Astrocyte (in vitro differentiated cells and primary cell): ENCODE measurements around the gene PTGFRN. TPM values are rescaled to one million over a fixed set of nuclear protein-coding genes. Genes with fewer than 3 reads are reported as not detected.

ENCODE experiments used
- DNase-seq: peaks from one replicate; pipeline ENCODE4 v3.0.0-alpha.2; 2010; ENCODE audit warnings: low read depth
- FAIRE-seq: peaks from 2 replicates; lab custom pipeline; 2011; peaks lifted over from hg19 to GRCh38; lab: Jason Lieb, UNC
- H2AFZ ChIP-seq: 2 replicates; pipeline ENCODE4 v1.6.0; 2012; ENCODE audit warnings: low read depth, low read length, inconsistent platforms
- H3K27ac ChIP-seq: 2 replicates; pipeline ENCODE4 v1.5.1; 2011; ENCODE audit warnings: low read depth, low read length, inconsistent platforms
- H3K27me3 ChIP-seq: 2 replicates; pipeline ENCODE4 v1.6.0; 2011; ENCODE audit warnings: low read length, inconsistent platforms; ENCODE audit not compliant: insufficient read depth
- H3K36me3 ChIP-seq: 2 replicates; pipeline ENCODE4 v1.5.1; 2011; ENCODE audit warnings: low read length, inconsistent platforms; ENCODE audit not compliant: insufficient read depth
- H3K4me1 ChIP-seq: 2 replicates; pipeline ENCODE4 v1.5.1; 2011; ENCODE audit warnings: low read length, inconsistent platforms; ENCODE audit not compliant: insufficient read depth
- H3K4me2 ChIP-seq: 2 replicates; pipeline ENCODE4 v1.6.0; 2012; ENCODE audit warnings: low read length, inconsistent platforms
- H3K4me3 ChIP-seq: 2 replicates; pipeline ENCODE4 v1.5.1; 2011; ENCODE audit warnings: low read depth, mild to moderate bottlenecking, low read length, inconsistent platforms; ENCODE audit not compliant: insufficient read depth
- H3K79me2 ChIP-seq: 2 replicates; pipeline ENCODE4 v1.6.0; 2012; ENCODE audit warnings: mild to moderate bottlenecking, low read length, inconsistent platforms; ENCODE audit not compliant: insufficient read depth
- H3K9ac ChIP-seq: 2 replicates; pipeline ENCODE4 v1.6.0; 2012; ENCODE audit warnings: mild to moderate bottlenecking, low read length, inconsistent platforms
- H3K9me3 ChIP-seq: 2 replicates; pipeline ENCODE4 v1.5.1; 2012; ENCODE audit warnings: low read depth, mild to moderate bottlenecking, low read length, inconsistent platforms; ENCODE audit not compliant: insufficient read depth
- H4K20me1 ChIP-seq: 2 replicates; pipeline ENCODE4 v1.6.0; 2012; ENCODE audit warnings: low read length, inconsistent platforms; ENCODE audit not compliant: insufficient read depth
- H3K27ac Mint-ChIP-seq: one replicate; pipeline ENCODE4 v1.8.0; 2021; ENCODE audit warnings: mild to moderate bottlenecking, mixed read lengths; ENCODE audit not compliant: unreplicated experiment
- H3K27me3 Mint-ChIP-seq: one replicate; pipeline ENCODE4 v1.8.0; 2021; ENCODE audit warnings: low read depth, mixed read lengths; ENCODE audit not compliant: unreplicated experiment
- H3K36me3 Mint-ChIP-seq: one replicate; pipeline ENCODE4 v1.8.0; 2021; ENCODE audit warnings: low read depth, mixed read lengths; ENCODE audit not compliant: unreplicated experiment
- H3K4me1 Mint-ChIP-seq: one replicate; pipeline ENCODE4 v1.8.0; 2021; ENCODE audit warnings: low read depth, mixed read lengths; ENCODE audit not compliant: unreplicated experiment
- H3K4me3 Mint-ChIP-seq: one replicate; pipeline ENCODE4 v1.8.0; 2021; ENCODE audit warnings: mild to moderate bottlenecking, moderate library complexity, mixed read lengths; ENCODE audit not compliant: unreplicated experiment
- H3K9me3 Mint-ChIP-seq: one replicate; pipeline ENCODE4 v1.8.0; 2021; ENCODE audit warnings: mild to moderate bottlenecking, mixed read lengths; ENCODE audit not compliant: unreplicated experiment
- CTCF ChIP-seq: IDR thresholded peaks from 2 replicates; pipeline ENCODE4 v1.5.1; 2011; ENCODE audit warnings: low read depth, mild to moderate bottlenecking, inconsistent platforms, low read length, moderate library complexity; ENCODE audit not compliant: insufficient read depth
- EZH2 ChIP-seq: IDR thresholded peaks from 2 replicates; pipeline ENCODE4 v1.6.1; 2012; ENCODE audit warnings: mild to moderate bottlenecking, low read length, inconsistent platforms; ENCODE audit not compliant: insufficient read depth
- total RNA-seq: library from RNA; stranded (reverse); gene quantifications from 2 replicates; pipeline ENCODE4 v1.2.1, GENCODE V29; 2021

Gene PTGFRN
- total RNA-seq, 1 donor from 2014 or later: 157 TPM

GRCh38 chr1:117013309-117013858 is 103.7 kb downstream of the PTGFRN start:
- no peak for FAIRE-seq
- no peak overlapping the region for H2AFZ ChIP-seq
- H3K27ac ChIP-seq: no peak overlapping the region
- H3K27ac Mint-ChIP-seq: no peak overlapping the region
- no peaks in the 10 kb centered on the region for H3K27me3 Mint-ChIP-seq
- peaks cover 23% of the 10 kb centered on the region for H3K4me1 Mint-ChIP-seq
- H3K4me1 ChIP-seq: peaks cover 14% of the 10 kb centered on the region
- no peaks in the 10 kb centered on the region for H3K36me3 ChIP-seq
- H3K9me3 Mint-ChIP-seq: no peaks in the 10 kb centered on the region
- no peak overlapping the region for H3K4me2 ChIP-seq
- H3K79me2 ChIP-seq: no peaks in the 10 kb centered on the region
- TF ChIP-seq EZH2 (no peak), CTCF (no peak)
- no peaks in the 10 kb centered on the region for H3K27me3 ChIP-seq
- no peak overlapping the region for H3K9ac ChIP-seq
- no peak overlapping the region for H3K4me3 ChIP-seq
- no peak overlapping the region for H3K4me3 Mint-ChIP-seq
- peaks cover 3% of the 10 kb centered on the region for H3K36me3 Mint-ChIP-seq
- DNase-seq: no peak
- H3K9me3 ChIP-seq: no peaks in the 10 kb centered on the region
- H4K20me1 ChIP-seq: no peaks in the 10 kb centered on the region

GRCh38 chr1:117014209-117014608 is 104.5 kb downstream of the PTGFRN start:
- H3K4me3 ChIP-seq: no peak overlapping the region
- H3K27ac ChIP-seq: peak overlapping the region; percentile 18
- no peaks in the 10 kb centered on the region for H3K79me2 ChIP-seq
- peaks cover 24% of the 10 kb centered on the region for H3K4me1 Mint-ChIP-seq
- TF ChIP-seq CTCF: no peak
- TF ChIP-seq EZH2: no peak
- peak overlapping the region; percentile 62 for H3K27ac Mint-ChIP-seq
- H3K9ac ChIP-seq: no peak overlapping the region
- H3K4me3 Mint-ChIP-seq: no peak overlapping the region
- no peaks in the 10 kb centered on the region for H3K27me3 Mint-ChIP-seq
- H2AFZ ChIP-seq: peak overlapping the region; percentile 31
- H3K4me2 ChIP-seq: peak overlapping the region; percentile 51
- H3K36me3 ChIP-seq: no peaks in the 10 kb centered on the region
- H3K4me1 ChIP-seq: peaks cover 14% of the 10 kb centered on the region
- no peaks in the 10 kb centered on the region for H3K9me3 ChIP-seq
- H3K36me3 Mint-ChIP-seq: peaks cover 3% of the 10 kb centered on the region
- no peak for FAIRE-seq
- H4K20me1 ChIP-seq: no peaks in the 10 kb centered on the region
- H3K9me3 Mint-ChIP-seq: no peaks in the 10 kb centered on the region
- no peaks in the 10 kb centered on the region for H3K27me3 ChIP-seq
- DNase-seq: peak; percentile 64

- no peaks in the 10 kb centered on the region for H3K9me3 ChIP-seq
- no peak for FAIRE-seq
- H3K27me3 Mint-ChIP-seq: no peaks in the 10 kb centered on the region
- no peaks in the 10 kb centered on the region for H3K79me2 ChIP-seq
- H4K20me1 ChIP-seq: no peaks in the 10 kb centered on the region
- H3K4me1 Mint-ChIP-seq: peaks cover 24% of the 10 kb centered on the region
- no peak overlapping the region for H3K27ac Mint-ChIP-seq
- no peak overlapping the region for H3K27ac ChIP-seq
- TF ChIP-seq CTCF: no peak
- TF ChIP-seq EZH2: no peak
- no peaks in the 10 kb centered on the region for H3K9me3 Mint-ChIP-seq
- DNase-seq: no peak
- H3K36me3 Mint-ChIP-seq: peaks cover 5% of the 10 kb centered on the region
- no peak overlapping the region for H2AFZ ChIP-seq
- no peak overlapping the region for H3K4me2 ChIP-seq
- H3K36me3 ChIP-seq: no peaks in the 10 kb centered on the region
- H3K4me3 ChIP-seq: no peak overlapping the region
- H3K9ac ChIP-seq: no peak overlapping the region
- peaks cover 14% of the 10 kb centered on the region for H3K4me1 ChIP-seq
- H3K27me3 ChIP-seq: no peaks in the 10 kb centered on the region
- no peak overlapping the region for H3K4me3 Mint-ChIP-seq
Measured at GRCh38 chr1:117015724-117016123, 106.0 kb downstream of the PTGFRN start.
